Stomach (tissue), 4 donors: ENCODE measurements around the gene PRKCSH.

ENCODE experiments used
- EP300 ChIP-seq: sonication (generic); formaldehyde crosslinking; IDR thresholded peaks from one replicate; pipeline ENCODE4 v1.6.1; 2017; ENCODE audit warnings: antibody characterized with exemption
- POLR2A ChIP-seq, 4 donors: fragments of 450-650 bp; IDR thresholded peaks; one replicate each; pipeline ENCODE4 v1.6.1; 2016; ENCODE audit warnings: antibody characterized with exemption in 4 of 4, control low read depth in 2 of 4, mild to moderate bottlenecking in 1 of 4, moderate library complexity in 1 of 4
- POLR2AphosphoS5 ChIP-seq, 3 donors: sonication (generic); formaldehyde crosslinking; IDR thresholded peaks; one replicate each; pipeline ENCODE4 v1.6.1; 2016; ENCODE audit warnings: antibody characterized with exemption in 3 of 3
- TF ChIP-seq, protein P1 (sequence below), 7 experiments: fragments of 450-650 bp in 4 of 7; fragments of 200-600 bp in 3 of 7; sonication (generic) in 3 of 7; IDR thresholded peaks; one replicate each; pipeline ENCODE4 v1.5.1; 2016 to 2019; ENCODE audit warnings: antibody characterized with exemption in 7 of 7, control low read depth in 2 of 7, mild to moderate bottlenecking in 1 of 7

DNA sequence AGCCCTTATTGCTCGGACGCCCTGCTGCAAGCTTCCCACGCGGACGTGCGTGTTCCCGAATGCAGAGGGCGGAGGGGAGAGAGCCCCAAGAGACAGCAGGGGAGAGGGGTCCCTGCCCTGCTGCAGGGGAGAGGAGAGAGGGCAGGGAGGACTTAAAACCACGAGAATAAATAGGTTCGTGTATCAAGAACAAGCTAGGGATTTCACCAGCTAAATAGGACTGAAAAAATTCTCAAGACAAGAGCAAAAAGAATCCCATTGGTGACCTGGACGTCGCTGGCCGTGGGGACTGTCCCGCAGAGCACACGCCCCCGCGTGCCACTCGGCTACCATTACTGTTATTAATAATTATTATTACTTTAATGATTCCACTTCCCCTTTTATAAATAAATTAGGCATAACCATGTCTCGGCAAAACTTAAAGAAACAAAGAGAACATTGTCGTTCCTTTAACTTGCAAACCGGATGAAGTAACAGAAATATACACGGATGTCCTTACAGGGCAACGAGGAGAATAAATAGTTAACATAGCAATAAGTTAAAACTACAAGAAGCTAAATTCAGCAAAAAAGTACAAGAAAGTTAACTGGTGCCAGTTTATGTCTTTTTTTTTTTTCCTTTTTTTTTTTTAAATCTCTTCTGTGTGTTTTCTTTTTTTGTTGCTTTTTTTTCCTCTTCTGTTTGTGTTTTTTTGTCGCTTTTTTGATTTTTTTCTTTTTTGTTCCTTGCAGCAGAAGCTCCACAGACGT is 16.6 kb downstream of the PRKCSH start:
- TF ChIP-seq POLR2A (IDR thresholded peaks at IDR 0.05), result no peak
- TF ChIP-seq EP300, result no peak
- TF ChIP-seq, protein P1, sequence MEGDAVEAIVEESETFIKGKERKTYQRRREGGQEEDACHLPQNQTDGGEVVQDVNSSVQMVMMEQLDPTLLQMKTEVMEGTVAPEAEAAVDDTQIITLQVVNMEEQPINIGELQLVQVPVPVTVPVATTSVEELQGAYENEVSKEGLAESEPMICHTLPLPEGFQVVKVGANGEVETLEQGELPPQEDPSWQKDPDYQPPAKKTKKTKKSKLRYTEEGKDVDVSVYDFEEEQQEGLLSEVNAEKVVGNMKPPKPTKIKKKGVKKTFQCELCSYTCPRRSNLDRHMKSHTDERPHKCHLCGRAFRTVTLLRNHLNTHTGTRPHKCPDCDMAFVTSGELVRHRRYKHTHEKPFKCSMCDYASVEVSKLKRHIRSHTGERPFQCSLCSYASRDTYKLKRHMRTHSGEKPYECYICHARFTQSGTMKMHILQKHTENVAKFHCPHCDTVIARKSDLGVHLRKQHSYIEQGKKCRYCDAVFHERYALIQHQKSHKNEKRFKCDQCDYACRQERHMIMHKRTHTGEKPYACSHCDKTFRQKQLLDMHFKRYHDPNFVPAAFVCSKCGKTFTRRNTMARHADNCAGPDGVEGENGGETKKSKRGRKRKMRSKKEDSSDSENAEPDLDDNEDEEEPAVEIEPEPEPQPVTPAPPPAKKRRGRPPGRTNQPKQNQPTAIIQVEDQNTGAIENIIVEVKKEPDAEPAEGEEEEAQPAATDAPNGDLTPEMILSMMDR (IDR thresholded peaks at IDR 0.05), result no peak
- no peak for TF ChIP-seq POLR2AphosphoS5 (IDR thresholded peaks at IDR 0.05)
